ENCODE results near the gene WRAP73.
"Not testable (repeated sequence)": the region's sequence is repeated elsewhere in the genome, so short reads cannot be mapped to it uniquely, and the experiment has no call there.

The WRAP73 gene

GRCh38 chr1:3594706-3595377 is 55.1 kb downstream of the WRAP73 start:
- DNase-seq, result no peak

DNA sequence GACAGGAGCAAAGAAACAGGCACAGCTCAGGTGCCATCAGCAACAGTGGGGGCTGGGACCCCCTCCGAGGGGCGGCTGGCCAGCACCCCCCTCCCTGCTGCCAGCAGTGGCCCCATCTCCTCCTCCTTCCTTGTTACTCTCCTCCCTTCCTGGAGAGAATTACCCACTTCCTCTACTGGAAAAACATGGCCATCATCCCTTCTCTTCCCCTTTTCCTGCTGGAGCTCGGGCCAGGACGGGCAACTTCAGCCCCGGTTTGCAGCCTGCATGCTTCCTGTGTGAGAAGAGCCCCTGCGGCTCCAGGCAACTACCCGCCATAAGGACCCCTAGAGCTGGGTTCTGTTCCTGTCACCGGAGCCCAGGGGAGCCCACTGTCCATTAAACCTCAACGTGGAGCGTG is 56.2 kb downstream of the WRAP73 start:
- peak; percentile 10 for DNase-seq

DNA sequence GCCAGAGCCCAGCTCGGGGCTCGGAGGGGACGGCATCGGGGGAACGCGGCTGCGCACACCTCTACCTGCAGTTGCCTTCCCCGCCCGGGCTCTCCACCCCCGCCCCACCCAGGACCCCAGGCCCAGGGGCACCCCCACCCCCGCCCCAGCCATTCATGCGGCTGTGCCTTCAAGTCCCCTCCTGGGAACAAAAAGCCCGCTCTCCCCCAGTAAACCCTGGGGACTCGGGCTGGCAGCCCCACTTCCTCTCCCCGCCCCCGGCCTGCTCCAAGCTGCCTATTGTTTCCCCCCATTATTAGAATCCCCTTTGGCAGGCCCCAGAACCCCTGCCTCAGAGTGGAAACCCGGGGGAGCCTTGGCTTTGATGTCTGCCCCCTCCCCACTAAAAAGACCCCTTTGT is 56.6 kb downstream of the WRAP73 start:
- no peak for DNase-seq

DNA sequence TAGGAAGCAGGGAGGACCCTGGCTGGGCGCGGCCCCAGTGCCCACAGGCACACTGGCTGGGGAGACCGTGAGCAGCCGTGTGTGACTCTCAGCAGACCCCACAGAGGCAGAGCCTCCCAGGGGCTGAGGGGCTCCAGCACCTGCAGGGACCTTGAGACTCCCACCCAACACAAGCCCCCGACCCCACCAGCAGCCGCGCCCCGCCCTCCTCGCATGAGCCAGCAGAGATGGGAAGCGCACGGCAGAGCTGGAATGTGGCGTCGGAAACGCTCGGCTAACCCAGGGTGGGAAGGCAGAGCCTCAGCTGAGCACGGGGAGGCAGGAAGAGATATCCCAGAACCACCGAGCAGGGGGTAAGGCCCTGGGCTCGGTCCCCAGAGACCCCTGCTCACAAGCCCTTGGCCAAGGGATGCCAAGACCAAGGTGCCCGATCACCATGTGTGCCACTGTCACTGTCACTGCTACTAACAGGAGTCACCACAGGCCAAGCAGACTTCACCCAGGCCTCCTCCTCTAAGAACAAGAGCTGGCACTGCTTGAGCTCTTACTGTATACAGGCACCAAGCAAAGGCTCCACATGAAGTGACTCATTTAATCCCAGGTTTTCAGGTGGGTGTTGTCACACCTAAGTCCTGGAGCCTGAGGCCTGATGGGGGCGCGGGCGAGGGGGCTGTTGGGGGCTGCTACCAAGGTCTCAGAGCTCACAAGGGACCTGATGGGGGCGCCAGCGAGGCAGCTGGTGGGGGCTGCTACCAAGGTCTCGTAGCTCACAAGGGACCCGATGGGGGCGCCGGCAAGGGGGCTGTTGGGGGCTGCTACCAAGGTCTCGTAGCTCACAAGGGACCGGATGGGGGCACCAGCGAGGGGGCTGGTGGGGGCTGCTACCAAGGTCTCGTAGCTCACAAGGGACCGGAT is 58.7 kb downstream of the WRAP73 start:
- DNase-seq, result no peak

DNA sequence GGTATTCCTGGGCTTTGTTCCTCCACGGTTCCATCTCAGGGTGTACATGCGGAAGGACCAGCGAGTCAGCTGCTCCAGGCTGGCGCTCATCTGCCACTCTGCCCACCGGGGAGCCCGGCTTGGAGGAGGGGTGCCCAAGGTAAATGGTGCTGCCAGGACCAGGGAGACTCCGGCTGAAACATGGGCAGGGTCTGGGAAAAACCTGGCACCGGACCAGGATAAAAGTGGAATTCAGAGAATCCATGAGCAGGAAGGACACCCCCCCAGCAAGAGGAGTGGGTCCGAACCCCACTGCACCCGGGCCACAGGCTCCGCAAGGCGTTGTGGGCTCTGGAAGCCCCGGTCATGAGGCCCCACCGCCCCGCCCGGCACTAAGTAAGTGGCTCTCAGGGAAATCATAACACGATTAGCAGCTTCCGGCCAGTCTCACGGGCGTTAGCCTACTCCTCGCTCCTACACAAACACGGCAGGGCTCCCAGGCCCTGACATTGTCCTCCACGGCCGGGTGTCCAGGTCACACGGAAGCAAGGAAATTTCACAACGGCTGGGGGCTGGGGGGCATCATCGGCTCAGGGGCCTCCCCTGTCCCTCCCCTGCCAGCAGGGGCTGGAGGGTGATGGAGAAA is 59.7 kb downstream of the WRAP73 start:
- DNase-seq, result no peak

GRCh38 chr1:3588395-3588794 is 61.5 kb downstream of the WRAP73 start:
- DNase-seq, result no peak

GRCh38 chr1:3586986-3587759 is 62.7 kb downstream of the WRAP73 start:
- no peak for DNase-seq

- no peak for DNase-seq
These were observed 63.8 kb downstream of the WRAP73 start for GRCh38 chr1:3585940-3586568.

GRCh38 chr1:3585353-3585868 is 64.5 kb downstream of the WRAP73 start:
- DNase-seq, result not testable (repeated sequence)

DNA sequence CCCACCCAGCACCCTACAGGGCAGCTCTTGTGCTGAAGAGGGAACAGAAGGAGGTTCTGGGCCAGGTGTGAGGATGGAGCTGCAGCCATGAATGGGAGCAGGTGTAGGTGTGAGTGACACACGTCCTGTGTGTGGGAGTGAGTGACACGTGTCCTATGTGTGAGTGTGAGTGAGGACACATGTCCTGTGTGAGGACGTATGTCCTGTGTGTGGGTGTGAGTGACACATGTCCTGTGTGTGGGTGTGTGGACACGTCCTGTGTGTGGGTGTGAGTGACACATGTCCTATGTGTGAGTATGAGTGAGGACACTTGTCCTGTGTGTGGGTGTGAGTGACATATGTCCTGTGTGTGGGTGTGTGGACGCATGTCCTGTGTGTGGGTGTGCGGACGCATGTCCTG is 65.0 kb downstream of the WRAP73 start:
- DNase-seq, result no peak

GRCh38 chr1:3583751-3584150 is 66.2 kb downstream of the WRAP73 start:
- not testable (repeated sequence) for DNase-seq

GRCh38 chr1:3581296-3582036 is 68.4 kb downstream of the WRAP73 start:
- no peak for DNase-seq
